B cell (primary cell): ENCODE data around the gene MAGI2. TPM values are rescaled to one million over a fixed set of nuclear protein-coding genes. Genes with fewer than 3 reads are reported as not detected.

Experiments used
- ATAC-seq: fragments of 200-7000 bp; cut with Tn5 transposase; one replicate; pipeline ENCODE4 v1.10.0; 2021; ENCODE audit warnings: low read depth, mild to moderate bottlenecking, moderate number of reproducible peaks, moderate library complexity
- CTCF ChIA-PET: fragments of 350-600 bp; sonication (Branson Sonifier 250); formaldehyde crosslinking; loops from one replicate; lab custom pipeline; 2021; ENCODE audit warnings: antibody characterized with exemption, inconsistent platforms; lab: Charles Lee
- POLR2A ChIA-PET: fragments of 350-600 bp; sonication (Branson Sonifier 250); formaldehyde crosslinking; loops from one replicate; lab custom pipeline; 2021; ENCODE audit warnings: antibody characterized with exemption; lab: Charles Lee
- DNase-seq: peaks from one replicate; pipeline ENCODE4 v3.0.0; 2013
- H2AFZ ChIP-seq: 2 replicates; pipeline ENCODE4 v1.6.1; 2012; ENCODE audit warnings: mild to moderate bottlenecking, low read depth, low read length; ENCODE audit not compliant: insufficient read depth, poor library complexity, severe bottlenecking
- H3K27ac ChIP-seq, 2 donors: 1 replicate in 1 of 2; 2 replicates in 1 of 2; pipeline ENCODE4 v1.5.1; 2012 to 2013; ENCODE audit warnings: low read length in 2 of 2, mild to moderate bottlenecking in 2 of 2, moderate library complexity in 1 of 2
- H3K27me3 ChIP-seq, 4 experiments: fragments of 200-600 bp in 1 of 4; sonication (generic) in 1 of 4; replicated peaks in 1 of 4; 1 replicate in 2 of 4; 2 replicates in 2 of 4; pipeline versions ENCODE4 v1.6.1 to v1.7.0; 2013 to 2016; ENCODE audit warnings: low read length in 3 of 4, mild to moderate bottlenecking in 2 of 4, mixed read lengths in 1 of 4, moderate library complexity in 1 of 4; ENCODE audit not compliant: insufficient read depth in 4 of 4, control insufficient read depth in 3 of 4; ENCODE audit errors: control extremely low read depth in 1 of 4
- H3K36me3 ChIP-seq, 2 experiments: replicated peaks in 1 of 2; 1 replicate in 1 of 2; 2 replicates in 1 of 2; pipeline versions ENCODE4 v1.6.1 to v1.7.1; 2013; ENCODE audit warnings: low read length in 1 of 2; ENCODE audit not compliant: insufficient read depth in 2 of 2, control insufficient read depth in 1 of 2; ENCODE audit errors: control extremely low read depth in 1 of 2, extremely low read depth in 1 of 2
- H3K4me1 ChIP-seq, 2 donors: fragments of 200-600 bp in 1 of 2; sonication (generic) in 1 of 2; 1 replicate in 1 of 2; 2 replicates in 1 of 2; pipeline versions ENCODE4 v1.5.1 to v1.6.1; 2013 to 2017; ENCODE audit warnings: low read length in 2 of 2; ENCODE audit not compliant: control insufficient read depth in 2 of 2, insufficient read depth in 2 of 2
- H3K4me2 ChIP-seq: replicated peaks from 2 replicates; pipeline ENCODE3; 2012; ENCODE audit warnings: mild to moderate bottlenecking, low read depth, low read length; ENCODE audit not compliant: poor library complexity, severe bottlenecking
- H3K4me3 ChIP-seq, 5 experiments: fragments of 200-600 bp in 1 of 5; sonication (generic) in 1 of 5; 1 replicate in 3 of 5; 2 replicates in 2 of 5; pipeline versions ENCODE4 v1.5.1 to v1.7.0; 2011 to 2016; ENCODE audit warnings: low read length in 4 of 5, mild to moderate bottlenecking in 4 of 5, low read depth in 2 of 5, control low read depth in 1 of 5, moderate library complexity in 1 of 5; ENCODE audit not compliant: insufficient read depth in 1 of 5; ENCODE audit errors: control extremely low read depth in 1 of 5, extremely low read depth in 1 of 5
- H3K79me2 ChIP-seq: fragments of 200-600 bp; sonication (generic); one replicate; pipeline ENCODE4 v1.6.0; 2016; ENCODE audit warnings: low read length; ENCODE audit not compliant: control insufficient read depth, insufficient read depth
- H3K9ac ChIP-seq: fragments of 200-600 bp; sonication (generic); 2 replicates; pipeline ENCODE4 v1.6.1; 2017; ENCODE audit warnings: mild to moderate bottlenecking, low read length, moderate library complexity
- H3K9me3 ChIP-seq, 3 donors: one replicate each; pipeline versions ENCODE4 v1.6.1 to v1.7.1; 2013; ENCODE audit warnings: low read length in 2 of 3; ENCODE audit not compliant: control insufficient read depth in 2 of 3, insufficient read depth in 1 of 3; ENCODE audit errors: control extremely low read depth in 1 of 3
- H4K20me1 ChIP-seq: 2 replicates; pipeline ENCODE4 v1.6.0; 2012; ENCODE audit warnings: mild to moderate bottlenecking, low read length; ENCODE audit not compliant: insufficient read depth, control insufficient read depth, poor library complexity, severe bottlenecking
- H3K27ac Mint-ChIP-seq: one replicate; pipeline ENCODE4 v1.8.0; 2021; ENCODE audit warnings: mixed read lengths
- H3K27me3 Mint-ChIP-seq: one replicate; pipeline ENCODE4 v1.8.0; 2021; ENCODE audit warnings: mixed read lengths
- H3K4me1 Mint-ChIP-seq: one replicate; pipeline ENCODE4 v1.8.0; 2021; ENCODE audit warnings: mixed read lengths
- H3K4me3 Mint-ChIP-seq: one replicate; pipeline ENCODE4 v1.8.0; 2021; ENCODE audit warnings: mixed read lengths
- H3K9me3 Mint-ChIP-seq: one replicate; pipeline ENCODE4 v1.8.0; 2022; ENCODE audit warnings: mixed read lengths; ENCODE audit not compliant: insufficient read depth
- EZH2 ChIP-seq: IDR thresholded peaks from 2 replicates; pipeline ENCODE4 v1.6.1; 2012; ENCODE audit warnings: borderline replicate concordance, low read depth, mild to moderate bottlenecking, moderate library complexity, low read length; ENCODE audit not compliant: insufficient read depth, poor library complexity, severe bottlenecking
- intact Hi-C: fragments of 100-400 bp; cut with micrococcal nuclease; formaldehyde crosslinking; loops from one replicate; pipeline ENCODE4 v1.10.0; 2022
- polyA plus RNA-seq: library from polyadenylated mRNA; depleted of rRNA; stranded (reverse); fragments of >200 nt; gene quantifications from 2 replicates; pipeline ENCODE4 v1.2.3, GENCODE V29; 2012
- total RNA-seq, 2 donors: library from RNA; stranded (reverse); fragments of 120-200 nt in 1 of 2; gene quantifications; 1 replicate in 1 of 2; 2 replicates in 1 of 2; pipeline versions ENCODE4 v1.2.3 to v1.2.4, GENCODE V29; 2013 to 2022
- TF ChIP-seq, protein P1 (sequence below): fragments of 200-600 bp; IDR thresholded peaks from one replicate; pipeline ENCODE4 v1.8.0; 2022; ENCODE audit warnings: antibody characterized with exemption, mild to moderate bottlenecking

MAGI2 gene
- total and polyA plus RNA-seq, 2 donors (not counting 1 experiment from before 2014, with no cell fraction given) = 0.16 to 0.64 TPM

DNA sequence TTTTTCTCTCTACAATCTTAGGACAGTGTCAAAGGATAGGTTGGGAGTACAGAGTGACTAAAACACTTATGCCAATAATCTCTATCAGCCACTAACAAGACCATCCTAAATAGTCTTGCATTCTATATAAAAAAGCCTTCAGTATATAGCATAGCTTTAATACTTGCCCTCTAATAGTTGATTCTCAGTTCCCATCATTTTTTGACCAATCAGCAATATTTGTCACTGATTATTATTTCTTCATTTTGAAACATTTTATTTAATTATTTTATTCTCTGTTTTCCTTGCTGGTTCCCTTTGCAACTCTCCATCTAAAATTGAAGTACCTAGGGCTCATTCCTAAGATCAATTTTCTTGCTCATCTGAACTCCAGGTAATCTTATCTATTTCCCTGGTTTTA is 470.0 kb downstream of the MAGI2 start:
- H3K9me3 Mint-ChIP-seq = peaks cover 2% of the 10 kb centered on the region
- H2AFZ ChIP-seq = no peak overlapping the region
- H4K20me1 ChIP-seq = no peaks in the 10 kb centered on the region
- no peak overlapping the region for H3K4me3 ChIP-seq
- CTCF ChIA-PET = no interaction called here
- H3K9ac ChIP-seq = no peak overlapping the region
- DNase-seq (no peak), ATAC-seq (no peak)
- H3K9me3 ChIP-seq = no peaks in the 10 kb centered on the region
- TF ChIP-seq, protein P1, sequence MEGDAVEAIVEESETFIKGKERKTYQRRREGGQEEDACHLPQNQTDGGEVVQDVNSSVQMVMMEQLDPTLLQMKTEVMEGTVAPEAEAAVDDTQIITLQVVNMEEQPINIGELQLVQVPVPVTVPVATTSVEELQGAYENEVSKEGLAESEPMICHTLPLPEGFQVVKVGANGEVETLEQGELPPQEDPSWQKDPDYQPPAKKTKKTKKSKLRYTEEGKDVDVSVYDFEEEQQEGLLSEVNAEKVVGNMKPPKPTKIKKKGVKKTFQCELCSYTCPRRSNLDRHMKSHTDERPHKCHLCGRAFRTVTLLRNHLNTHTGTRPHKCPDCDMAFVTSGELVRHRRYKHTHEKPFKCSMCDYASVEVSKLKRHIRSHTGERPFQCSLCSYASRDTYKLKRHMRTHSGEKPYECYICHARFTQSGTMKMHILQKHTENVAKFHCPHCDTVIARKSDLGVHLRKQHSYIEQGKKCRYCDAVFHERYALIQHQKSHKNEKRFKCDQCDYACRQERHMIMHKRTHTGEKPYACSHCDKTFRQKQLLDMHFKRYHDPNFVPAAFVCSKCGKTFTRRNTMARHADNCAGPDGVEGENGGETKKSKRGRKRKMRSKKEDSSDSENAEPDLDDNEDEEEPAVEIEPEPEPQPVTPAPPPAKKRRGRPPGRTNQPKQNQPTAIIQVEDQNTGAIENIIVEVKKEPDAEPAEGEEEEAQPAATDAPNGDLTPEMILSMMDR = no peak
- TF ChIP-seq EZH2 = no peak
- H3K4me1 ChIP-seq = no peaks in the 10 kb centered on the region
- H3K27me3 ChIP-seq = no peaks in the 10 kb centered on the region
- no peak overlapping the region for H3K27ac ChIP-seq
- H3K79me2 ChIP-seq = no peaks in the 10 kb centered on the region
- no peak overlapping the region for H3K4me3 Mint-ChIP-seq
- H3K27ac Mint-ChIP-seq = no peak overlapping the region
- no peak overlapping the region for H3K4me2 ChIP-seq
- H3K36me3 ChIP-seq = no peaks in the 10 kb centered on the region
- POLR2A ChIA-PET = no interaction called here
- H3K27me3 Mint-ChIP-seq = no peaks in the 10 kb centered on the region
- intact Hi-C loops = no loop called here
- H3K4me1 Mint-ChIP-seq = no peaks in the 10 kb centered on the region

DNA sequence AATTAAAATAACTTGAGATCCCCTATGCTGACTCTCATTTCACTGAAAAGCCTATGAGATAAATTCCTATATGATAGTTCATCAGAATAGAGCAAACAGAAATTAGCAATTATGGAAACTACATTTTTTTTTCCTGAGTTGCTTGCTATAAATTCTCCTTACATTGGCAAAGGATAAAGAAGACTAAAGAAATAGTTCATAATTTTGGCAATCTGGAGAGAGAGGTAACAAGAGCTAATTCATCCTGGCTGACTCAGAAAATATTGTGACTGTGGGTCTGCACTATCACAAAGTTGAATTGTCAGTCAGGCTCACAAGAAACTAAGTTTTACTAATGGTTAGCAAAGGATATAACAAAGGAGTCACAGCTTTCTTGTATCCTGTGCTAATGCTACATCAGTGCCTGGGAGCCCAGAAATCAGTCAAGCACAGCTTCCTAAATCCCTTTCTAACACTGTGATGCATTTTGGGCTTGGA is 483.0 kb downstream of the MAGI2 start:
- intact Hi-C loops = no loop called here
- ChIA-PET CTCF (no interaction called here), POLR2A (no interaction called here)
- Histone ChIP-seq H4K20me1 (no peaks in the 10 kb centered on the region), H3K4me2 (no peak overlapping the region), H3K9me3 (no peaks in the 10 kb centered on the region), H3K27ac (no peak overlapping the region), H3K36me3 (no peaks in the 10 kb centered on the region), H3K4me1 (no peaks in the 10 kb centered on the region), H3K4me3 (no peak overlapping the region), H2AFZ (no peak overlapping the region), H3K27me3 (no peaks in the 10 kb centered on the region), H3K9ac (no peak overlapping the region), H3K79me2 (no peaks in the 10 kb centered on the region)
- H3K9me3 Mint-ChIP-seq = no peaks in the 10 kb centered on the region
- H3K4me1 Mint-ChIP-seq = no peaks in the 10 kb centered on the region
- H3K27me3 Mint-ChIP-seq = no peaks in the 10 kb centered on the region
- H3K27ac Mint-ChIP-seq = no peak overlapping the region
- TF ChIP-seq, protein P1 = no peak
- TF ChIP-seq EZH2 = no peak
- H3K4me3 Mint-ChIP-seq = no peak overlapping the region
- no peak for ATAC-seq
- DNase-seq = no peak
